Measurements from ENCODE around the gene CDKAL1. TPM values are rescaled to one million over a fixed set of nuclear protein-coding genes. Genes with fewer than 3 reads are reported as not detected.

CDKAL1 gene
- total and polyA plus RNA-seq, 10 donors: 4.8 to 26.9 (median 20.1) TPM

- no peak overlapping the region for H3K27ac ChIP-seq
- H3K36me3 ChIP-seq: peaks cover 0 to 11% (median 0%) of the 10 kb centered on the region in 6 donors
- no peak overlapping the region for H3K4me3 ChIP-seq
- H3K4me1 ChIP-seq: no peaks in the 10 kb centered on the region
- DNase-seq: no peak
- no peaks in the 10 kb centered on the region for H3K9me3 ChIP-seq
- intact Hi-C loops (cut with DNase I; ENCODE audit: low total_unique reads): no loop called here
- H3K27me3 ChIP-seq (replicated peaks in 1 of 7): no peaks in the 10 kb centered on the region
- TF ChIP-seq POLR2A (IDR thresholded peaks at IDR 0.05): no peak
- TF ChIP-seq, protein P1, sequence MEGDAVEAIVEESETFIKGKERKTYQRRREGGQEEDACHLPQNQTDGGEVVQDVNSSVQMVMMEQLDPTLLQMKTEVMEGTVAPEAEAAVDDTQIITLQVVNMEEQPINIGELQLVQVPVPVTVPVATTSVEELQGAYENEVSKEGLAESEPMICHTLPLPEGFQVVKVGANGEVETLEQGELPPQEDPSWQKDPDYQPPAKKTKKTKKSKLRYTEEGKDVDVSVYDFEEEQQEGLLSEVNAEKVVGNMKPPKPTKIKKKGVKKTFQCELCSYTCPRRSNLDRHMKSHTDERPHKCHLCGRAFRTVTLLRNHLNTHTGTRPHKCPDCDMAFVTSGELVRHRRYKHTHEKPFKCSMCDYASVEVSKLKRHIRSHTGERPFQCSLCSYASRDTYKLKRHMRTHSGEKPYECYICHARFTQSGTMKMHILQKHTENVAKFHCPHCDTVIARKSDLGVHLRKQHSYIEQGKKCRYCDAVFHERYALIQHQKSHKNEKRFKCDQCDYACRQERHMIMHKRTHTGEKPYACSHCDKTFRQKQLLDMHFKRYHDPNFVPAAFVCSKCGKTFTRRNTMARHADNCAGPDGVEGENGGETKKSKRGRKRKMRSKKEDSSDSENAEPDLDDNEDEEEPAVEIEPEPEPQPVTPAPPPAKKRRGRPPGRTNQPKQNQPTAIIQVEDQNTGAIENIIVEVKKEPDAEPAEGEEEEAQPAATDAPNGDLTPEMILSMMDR (IDR thresholded peaks at IDR 0.05 in 8 of 11, conservative IDR thresholded peaks at IDR 0.05 in 3 of 11): no peak
- TF ChIP-seq POLR2AphosphoS5 (IDR thresholded peaks at IDR 0.05): no peak
- WGBS, 5 donors: 88 to 100% (median 93%) methylated on average over 1 of the region's 1 CpG
Measured at GRCh38 chr6:20773822-20774221, 239.6 kb downstream of the CDKAL1 start.

DNA sequence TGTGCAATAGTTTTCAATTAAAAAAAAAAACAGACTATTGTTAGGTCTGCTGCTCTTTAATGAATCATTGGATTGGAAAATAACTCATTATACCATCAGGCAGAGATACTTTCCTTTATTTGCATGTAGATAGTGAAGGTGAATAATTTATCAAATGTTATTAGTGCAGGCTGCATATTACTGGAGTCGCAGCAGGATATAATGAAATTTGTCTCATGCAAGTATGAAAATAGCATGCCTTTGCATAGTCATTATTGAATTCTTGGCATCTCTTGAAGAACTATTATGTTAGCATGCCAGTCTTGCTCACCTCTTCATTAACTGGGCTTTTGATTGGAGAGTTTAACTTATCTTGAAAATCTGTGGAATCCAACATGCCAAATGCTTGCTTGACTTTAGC is 241.7 kb downstream of the CDKAL1 start:
- peaks cover 0 to 15% (median 0%) of the 10 kb centered on the region in 6 donors for H3K36me3 ChIP-seq
- WGBS, 5 donors: 89 to 100% (median 98%) methylated on average over 1 of the region's 1 CpG
- no peak overlapping the region for H3K4me3 ChIP-seq
- TF ChIP-seq POLR2AphosphoS5 (IDR thresholded peaks at IDR 0.05) (no peak), POLR2A (IDR thresholded peaks at IDR 0.05) (no peak)
- TF ChIP-seq, protein P1 (IDR thresholded peaks at IDR 0.05 in 8 of 11, conservative IDR thresholded peaks at IDR 0.05 in 3 of 11): no peak
- intact Hi-C loops (cut with DNase I; ENCODE audit: low total_unique reads): no loop called here
- no peak overlapping the region for H3K27ac ChIP-seq
- H3K4me1 ChIP-seq: no peaks in the 10 kb centered on the region
- no peak for DNase-seq
- no peaks in the 10 kb centered on the region for H3K27me3 ChIP-seq (replicated peaks in 1 of 7)
- H3K9me3 ChIP-seq: no peaks in the 10 kb centered on the region

DNA sequence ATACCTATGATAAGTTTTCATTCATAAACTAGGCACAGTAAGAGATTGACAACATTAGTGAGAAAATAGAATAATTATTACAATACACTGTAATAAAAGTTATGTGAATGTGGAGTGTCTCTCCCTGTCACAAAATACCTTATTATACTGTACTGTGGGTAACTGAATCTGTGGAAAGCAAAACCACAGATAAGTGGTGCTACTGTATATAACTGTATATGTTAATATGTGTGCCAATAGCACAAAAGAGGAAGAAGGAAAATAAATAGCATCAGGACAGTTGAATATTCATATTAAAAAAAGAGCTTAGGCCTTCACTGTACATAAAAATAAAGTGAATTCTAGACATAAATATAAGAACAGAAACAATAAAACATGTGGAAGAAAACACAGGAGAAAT is 243.5 kb downstream of the CDKAL1 start:
- TF ChIP-seq POLR2AphosphoS5 (IDR thresholded peaks at IDR 0.05): no peak
- no peak for TF ChIP-seq POLR2A (IDR thresholded peaks at IDR 0.05)
- TF ChIP-seq, protein P1 (IDR thresholded peaks at IDR 0.05 in 8 of 11, conservative IDR thresholded peaks at IDR 0.05 in 3 of 11): no peak
- H3K27ac ChIP-seq: no peak overlapping the region
- DNase-seq: no peak
- H3K36me3 ChIP-seq: peaks cover 0 to 27% (median 7%) of the 10 kb centered on the region in 6 donors
- H3K27me3 ChIP-seq (replicated peaks in 1 of 7): no peaks in the 10 kb centered on the region
- H3K4me1 ChIP-seq: no peaks in the 10 kb centered on the region
- no peak overlapping the region for H3K4me3 ChIP-seq
- no peaks in the 10 kb centered on the region for H3K9me3 ChIP-seq
- intact Hi-C loops (cut with DNase I; ENCODE audit: low total_unique reads): no loop called here

DNA sequence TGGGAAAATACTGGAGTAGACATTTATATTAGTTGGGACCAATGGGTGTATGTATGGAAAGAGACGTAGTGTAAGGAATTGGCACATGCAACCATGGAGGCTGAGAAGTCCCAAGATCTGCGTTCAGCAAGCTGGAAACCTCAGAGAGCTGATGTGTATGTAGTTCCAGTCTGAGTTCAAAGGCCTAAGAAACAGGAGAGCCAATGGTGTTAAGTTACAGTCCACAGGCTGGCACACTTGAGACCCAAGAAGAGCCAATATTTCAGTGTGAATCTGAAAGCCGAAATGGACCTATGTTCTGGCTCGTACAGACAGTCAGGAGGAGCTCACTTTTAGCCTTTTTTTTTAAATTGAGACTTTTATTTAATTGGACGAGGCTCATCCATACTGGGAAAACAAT is 244.2 kb downstream of the CDKAL1 start:
- intact Hi-C loops (cut with DNase I; ENCODE audit: low total_unique reads): no loop called here
- no peak overlapping the region for H3K4me3 ChIP-seq
- no peaks in the 10 kb centered on the region for H3K9me3 ChIP-seq
- WGBS, 5 donors: 96 to 98% (median 96%) methylated on average over 5 of the region's 5 CpGs
- H3K27ac ChIP-seq: no peak overlapping the region
- peaks cover 0 to 34% (median 10%) of the 10 kb centered on the region in 6 donors for H3K36me3 ChIP-seq
- no peaks in the 10 kb centered on the region for H3K27me3 ChIP-seq (replicated peaks in 1 of 7)
- H3K4me1 ChIP-seq: no peaks in the 10 kb centered on the region
- TF ChIP-seq, protein P1 (IDR thresholded peaks at IDR 0.05 in 8 of 11, conservative IDR thresholded peaks at IDR 0.05 in 3 of 11): no peak
- no peak for TF ChIP-seq POLR2AphosphoS5 (IDR thresholded peaks at IDR 0.05)
- no peak for DNase-seq

Data from spleen (tissue), 11 donors.